ENCODE data around the gene PRKAR1B. TPM values are rescaled to one million over a fixed set of nuclear protein-coding genes. Genes with fewer than 3 reads are reported as not detected.
A peak's percentile ranks its signal among the peaks of the same experiment; 100 is the strongest.

Gene PRKAR1B
- total and polyA plus RNA-seq, 7 donors, result 9.5 to 26.6 (median 11.4) TPM

DNA sequence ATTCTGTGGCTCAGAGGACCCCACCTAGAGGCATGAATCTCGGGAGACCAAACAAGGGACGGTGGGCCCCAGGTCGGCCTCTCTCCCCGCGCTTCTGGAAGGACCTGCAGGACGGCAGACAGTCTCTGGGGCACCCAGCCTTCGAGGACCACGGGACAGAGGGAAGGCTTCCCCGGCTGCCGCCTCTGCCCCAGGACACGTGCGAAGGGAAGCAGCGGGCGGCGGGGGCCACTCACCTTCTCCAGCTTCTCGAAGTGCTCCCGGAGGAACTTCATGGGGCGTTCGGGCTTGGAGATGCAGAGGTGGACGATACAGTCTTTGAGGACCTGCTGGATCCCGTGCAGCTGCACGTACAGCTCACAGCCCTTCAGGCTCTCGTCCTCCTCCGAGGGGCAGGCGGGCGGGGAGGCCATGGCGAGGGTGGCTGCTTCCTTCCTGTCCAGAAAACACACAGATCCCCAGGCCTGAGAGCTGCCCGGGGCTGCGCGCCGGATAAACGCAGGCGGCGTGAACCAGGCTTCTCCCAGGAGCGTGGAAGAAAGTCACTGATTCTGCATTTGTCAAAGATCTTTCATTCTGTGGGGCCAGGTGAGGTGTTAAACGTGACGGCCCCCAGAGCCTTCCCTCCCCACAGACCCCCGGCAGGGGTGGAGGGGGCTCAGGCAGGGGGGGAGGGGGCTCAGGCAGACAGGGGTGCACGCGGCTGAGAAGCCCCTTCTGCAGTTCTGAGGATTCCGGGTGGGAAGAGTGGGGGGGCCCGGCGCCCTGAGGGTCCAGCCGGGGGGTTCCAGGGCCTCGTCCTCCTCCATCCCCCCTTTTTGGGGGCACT lies 15.8 kb downstream of the PRKAR1B start:
- H3K27ac ChIP-seq, result peak overlapping the region; percentile 22 to 63 (median 48)
- 69 to 91% methylated on average over 45 of the region's 45 CpGs for WGBS, 2 donors
- TF ChIP-seq POLR2A (IDR thresholded peaks at IDR 0.05) (no peak), EP300 (IDR thresholded peaks at IDR 0.05) (no peak), POLR2AphosphoS5 (IDR thresholded peaks at IDR 0.05) (no peak)
- TF ChIP-seq, protein P1, sequence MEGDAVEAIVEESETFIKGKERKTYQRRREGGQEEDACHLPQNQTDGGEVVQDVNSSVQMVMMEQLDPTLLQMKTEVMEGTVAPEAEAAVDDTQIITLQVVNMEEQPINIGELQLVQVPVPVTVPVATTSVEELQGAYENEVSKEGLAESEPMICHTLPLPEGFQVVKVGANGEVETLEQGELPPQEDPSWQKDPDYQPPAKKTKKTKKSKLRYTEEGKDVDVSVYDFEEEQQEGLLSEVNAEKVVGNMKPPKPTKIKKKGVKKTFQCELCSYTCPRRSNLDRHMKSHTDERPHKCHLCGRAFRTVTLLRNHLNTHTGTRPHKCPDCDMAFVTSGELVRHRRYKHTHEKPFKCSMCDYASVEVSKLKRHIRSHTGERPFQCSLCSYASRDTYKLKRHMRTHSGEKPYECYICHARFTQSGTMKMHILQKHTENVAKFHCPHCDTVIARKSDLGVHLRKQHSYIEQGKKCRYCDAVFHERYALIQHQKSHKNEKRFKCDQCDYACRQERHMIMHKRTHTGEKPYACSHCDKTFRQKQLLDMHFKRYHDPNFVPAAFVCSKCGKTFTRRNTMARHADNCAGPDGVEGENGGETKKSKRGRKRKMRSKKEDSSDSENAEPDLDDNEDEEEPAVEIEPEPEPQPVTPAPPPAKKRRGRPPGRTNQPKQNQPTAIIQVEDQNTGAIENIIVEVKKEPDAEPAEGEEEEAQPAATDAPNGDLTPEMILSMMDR (IDR thresholded peaks at IDR 0.05), result no peak
- intact Hi-C loops (cut with DNase I), result loop anchor here (5.0 kb wide), 2 partner anchors 39 to 189 kb away; no protein-coding TSS in a partner anchor
- peak overlapping the region; percentile 43 to 91 (median 72) for H3K4me3 ChIP-seq
- no peaks in the 10 kb centered on the region for H3K9me3 ChIP-seq
- peaks cover 0 to 17% (median 10%) of the 10 kb centered on the region in 4 donors for H3K4me1 ChIP-seq
- DNase-seq, result peak; percentile 66
- no peaks in the 10 kb centered on the region for H3K36me3 ChIP-seq
- no peaks in the 10 kb centered on the region for H3K27me3 ChIP-seq

DNA sequence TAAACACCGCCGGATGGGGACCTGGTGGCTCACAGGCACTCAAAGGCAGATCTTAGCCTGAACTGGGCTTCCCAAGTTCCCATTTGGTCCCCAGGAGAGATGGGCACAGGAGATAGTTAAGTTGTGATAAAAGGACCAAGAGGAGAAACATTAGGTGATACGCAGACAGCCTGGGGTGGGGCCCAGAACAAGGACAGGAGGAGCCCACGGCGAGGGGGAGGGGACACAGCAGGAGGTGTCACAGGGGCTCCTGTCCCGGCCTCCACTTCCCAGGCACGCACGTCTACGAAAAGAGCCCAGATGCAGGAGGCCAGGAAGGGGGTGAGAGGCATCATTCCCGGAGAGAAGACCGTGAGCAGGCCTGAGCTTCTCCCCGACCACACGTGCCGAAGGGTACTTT lies 16.9 kb downstream of the PRKAR1B start:
- no peaks in the 10 kb centered on the region for H3K9me3 ChIP-seq
- no peaks in the 10 kb centered on the region for H3K27me3 ChIP-seq
- intact Hi-C loops (cut with DNase I), result loop anchor here (5.0 kb wide), 2 partner anchors 38 to 188 kb away; no protein-coding TSS in a partner anchor
- H3K36me3 ChIP-seq, result no peaks in the 10 kb centered on the region
- peak; percentile 53 for DNase-seq
- WGBS, 2 donors, result 90 to 92% methylated on average over 14 of the region's 14 CpGs
- H3K4me3 ChIP-seq, result no peak overlapping the region
- H3K4me1 ChIP-seq, result peaks cover 0 to 26% (median 16%) of the 10 kb centered on the region in 4 donors
- H3K27ac ChIP-seq, result no peak overlapping the region
- TF ChIP-seq POLR2A (IDR thresholded peaks at IDR 0.05) (no peak), POLR2AphosphoS5 (IDR thresholded peaks at IDR 0.05) (no peak), EP300 (IDR thresholded peaks at IDR 0.05) (no peak)
- TF ChIP-seq, protein P1 (IDR thresholded peaks at IDR 0.05), result no peak

DNA sequence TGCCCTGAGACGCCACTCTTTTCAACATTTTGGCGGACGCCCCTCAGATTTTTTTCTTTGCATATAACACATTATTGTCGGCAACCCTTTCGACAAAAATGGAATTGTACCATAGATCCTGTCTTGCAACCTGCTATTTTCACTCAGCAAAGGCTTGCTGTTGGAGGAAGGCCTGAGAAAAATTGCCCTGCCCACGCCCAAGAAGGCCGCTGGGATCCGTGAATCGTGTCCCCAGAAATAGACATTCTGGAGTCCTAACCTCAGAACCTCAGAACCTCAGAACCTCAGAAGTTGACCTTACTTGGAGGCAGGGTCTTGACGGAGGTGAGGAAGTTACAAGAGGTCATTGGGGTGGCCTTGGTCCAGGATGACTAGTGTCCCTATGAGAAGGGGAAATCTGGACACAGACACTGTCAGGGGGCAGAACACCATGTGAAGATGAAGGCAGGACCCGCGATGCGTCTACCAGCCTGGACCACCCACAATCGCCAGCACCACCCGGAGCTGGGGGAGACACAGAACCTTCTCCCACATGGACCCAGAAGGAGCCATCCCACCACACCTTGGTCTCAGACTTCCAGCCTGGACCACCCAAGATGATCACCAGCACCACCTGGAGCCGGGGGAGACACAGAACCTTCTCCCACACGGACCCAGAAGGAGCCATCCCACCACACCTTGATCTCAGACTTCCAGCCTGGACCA lies 19.6 kb downstream of the PRKAR1B start:
- Histone ChIP-seq H3K4me1 (peaks cover 0 to 27% (median 22%) of the 10 kb centered on the region in 4 donors), H3K27me3 (no peaks in the 10 kb centered on the region), H3K27ac (no peak overlapping the region), H3K4me3 (no peak overlapping the region), H3K9me3 (no peaks in the 10 kb centered on the region), H3K36me3 (no peaks in the 10 kb centered on the region)
- DNase-seq, result peak; percentile 55
- 56 to 84% methylated on average over 17 of the region's 17 CpGs for WGBS, 2 donors
- TF ChIP-seq EP300 (IDR thresholded peaks at IDR 0.05), result no peak
- no peak for TF ChIP-seq POLR2AphosphoS5 (IDR thresholded peaks at IDR 0.05)
- TF ChIP-seq, protein P1 (IDR thresholded peaks at IDR 0.05), result no peak
- TF ChIP-seq POLR2A (IDR thresholded peaks at IDR 0.05), result no peak
- intact Hi-C loops (cut with DNase I), result no loop called here

DNA sequence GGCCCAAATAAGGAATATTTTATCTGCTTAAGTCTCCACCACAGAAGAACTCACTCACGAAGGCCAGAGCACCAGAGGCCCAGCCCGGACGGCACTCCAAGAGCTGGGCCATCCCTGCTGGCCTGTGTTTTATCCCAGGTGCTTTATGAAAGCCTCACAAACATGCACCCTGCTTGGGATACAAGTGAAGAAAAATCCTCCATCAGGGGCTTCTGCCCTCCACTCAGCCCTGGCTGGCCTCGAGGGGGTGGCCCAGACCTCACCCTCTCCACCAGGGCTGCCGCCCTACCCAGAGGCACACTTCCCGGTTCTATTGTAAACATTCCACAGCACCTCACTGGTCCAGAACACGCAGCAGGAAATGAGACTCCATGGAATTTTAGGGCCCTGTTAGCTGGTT lies 20.4 kb downstream of the PRKAR1B start:
- intact Hi-C loops (cut with DNase I), result no loop called here
- peak; percentile 41 for DNase-seq
- no peaks in the 10 kb centered on the region for H3K36me3 ChIP-seq
- no peaks in the 10 kb centered on the region for H3K9me3 ChIP-seq
- no peak for TF ChIP-seq EP300 (IDR thresholded peaks at IDR 0.05)
- TF ChIP-seq POLR2A (IDR thresholded peaks at IDR 0.05), result no peak
- TF ChIP-seq, protein P1 (IDR thresholded peaks at IDR 0.05), result no peak
- TF ChIP-seq POLR2AphosphoS5 (IDR thresholded peaks at IDR 0.05), result no peak
- H3K27me3 ChIP-seq, result no peaks in the 10 kb centered on the region
- 36 to 71% methylated on average over 7 of the region's 7 CpGs for WGBS, 2 donors
- no peak overlapping the region for H3K27ac ChIP-seq
- peaks cover 0 to 22% (median 17%) of the 10 kb centered on the region in 4 donors for H3K4me1 ChIP-seq
- no peak overlapping the region for H3K4me3 ChIP-seq

Data from sigmoid colon (tissue), 7 donors.